GM19328 (cell line): Measurements from ENCODE around the gene MMP17.

Experiments
- ATAC-seq: cut with Tn5 transposase; IDR thresholded peaks from one replicate; pipeline ENCODE4 v1.9.1; 2021; ENCODE audit warnings: mild to moderate bottlenecking, moderate library complexity; ENCODE audit not compliant: unreplicated experiment

MMP17 gene

GRCh38 chr12:131829791-131830334 is 1.7 kb downstream of the MMP17 start:
- ATAC-seq, result no peak

DNA sequence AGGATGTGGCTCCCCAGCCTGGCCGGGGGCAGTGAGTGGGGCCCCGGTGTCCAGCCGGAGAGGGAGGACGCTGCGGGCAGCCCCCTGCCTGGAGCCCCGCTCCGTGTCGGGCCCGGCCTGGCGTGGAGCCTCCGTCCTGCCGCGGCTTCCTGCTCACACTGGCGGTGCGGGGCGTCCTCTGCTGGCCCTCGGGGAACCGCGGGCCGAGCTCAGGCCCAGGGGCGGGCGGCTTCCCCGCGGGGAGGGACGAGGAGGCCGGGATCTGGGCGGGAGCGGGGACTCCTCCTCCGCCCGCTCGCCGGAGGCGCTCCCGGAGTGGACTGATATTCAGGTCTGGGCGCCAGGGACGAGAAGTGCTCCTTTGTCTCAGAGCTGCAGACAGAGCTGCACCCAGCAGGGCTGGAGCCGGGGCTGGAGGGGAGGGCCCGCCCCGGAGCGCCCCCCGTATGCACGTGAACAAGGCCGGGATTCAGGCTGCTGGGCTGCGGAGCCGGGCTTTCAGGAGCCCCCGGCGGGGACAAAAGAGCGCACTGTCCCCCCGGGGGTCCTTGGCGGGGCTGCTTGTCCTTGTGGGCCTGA is 2.2 kb downstream of the MMP17 start:
- no peak for ATAC-seq

- ATAC-seq, result no peak
Observed at GRCh38 chr12:131830914-131831571, 2.9 kb downstream of the MMP17 start.

- ATAC-seq, result no peak
Observed at GRCh38 chr12:131831635-131832041, 3.4 kb downstream of the MMP17 start.

DNA sequence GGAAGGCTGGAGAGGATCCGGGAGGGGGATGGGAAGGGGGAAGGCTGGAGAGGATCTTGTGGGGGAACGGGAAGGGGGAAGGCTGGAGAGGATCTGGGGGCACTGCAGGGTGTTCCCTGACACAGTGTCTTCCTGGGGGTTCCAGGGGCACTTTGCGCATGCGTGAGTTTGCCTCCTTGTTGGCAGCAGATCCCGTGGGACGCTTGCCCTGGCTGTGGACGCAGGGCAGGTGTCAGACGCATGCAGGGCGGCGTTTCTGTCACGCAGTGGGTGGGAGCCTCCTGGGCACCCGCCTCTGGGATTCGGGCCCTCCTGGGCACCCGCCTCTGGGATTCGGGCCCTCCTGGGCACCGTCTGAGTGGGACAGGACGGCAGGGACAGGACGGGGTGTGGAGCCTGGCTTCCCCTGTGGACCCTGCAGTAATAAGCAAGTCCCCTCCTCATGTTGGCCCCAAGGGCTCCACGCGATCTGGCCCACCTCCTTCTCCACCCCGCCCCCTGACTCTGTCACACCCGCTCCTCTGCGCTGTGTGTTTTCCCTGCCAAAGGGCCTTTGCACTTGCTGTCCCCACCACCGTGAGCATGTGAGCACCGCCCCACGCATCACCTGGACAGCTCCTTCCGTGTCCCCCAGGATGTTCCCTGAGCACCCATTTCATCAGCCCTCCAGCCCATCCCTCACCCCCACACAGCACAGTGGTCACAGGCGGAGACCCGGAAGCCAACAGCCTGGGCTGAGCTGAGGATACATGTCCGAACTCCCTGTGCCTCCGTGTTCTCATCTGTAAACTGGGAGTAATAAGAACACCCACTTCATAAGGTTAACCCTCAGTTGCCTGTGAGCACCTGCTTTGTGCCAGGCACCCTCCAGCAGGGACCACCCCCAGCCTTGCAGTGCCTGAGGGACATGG is 4.4 kb downstream of the MMP17 start:
- no peak for ATAC-seq

DNA sequence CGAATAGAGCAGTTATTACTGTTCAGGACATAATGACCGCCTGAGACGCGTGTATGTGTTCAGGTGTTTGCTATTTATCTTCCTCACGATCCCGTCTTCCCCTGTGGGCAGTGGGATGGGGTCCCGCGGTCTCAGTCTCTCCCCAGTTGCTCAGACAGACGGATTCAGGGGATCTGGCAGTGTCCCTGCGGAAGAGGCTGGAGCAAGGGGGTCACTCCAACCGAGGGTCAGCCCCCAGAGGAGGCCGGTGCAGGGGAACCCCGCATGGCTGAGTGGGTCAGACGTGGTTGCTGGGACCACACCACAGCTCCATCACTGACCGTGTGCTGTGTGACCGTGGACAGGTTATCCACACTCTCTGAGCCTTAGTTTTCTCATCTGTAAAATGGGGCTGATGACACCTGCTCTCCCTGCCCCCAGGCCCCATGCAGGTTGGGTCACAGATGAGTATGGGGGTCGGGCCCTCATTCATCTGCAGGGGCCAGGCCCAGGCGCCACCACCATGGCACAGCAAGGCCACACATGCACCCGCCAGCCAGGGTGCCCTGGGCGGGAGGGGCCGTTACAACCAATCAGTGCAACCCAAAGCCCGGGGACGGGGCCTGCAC is 5.2 kb downstream of the MMP17 start:
- no peak for ATAC-seq

DNA sequence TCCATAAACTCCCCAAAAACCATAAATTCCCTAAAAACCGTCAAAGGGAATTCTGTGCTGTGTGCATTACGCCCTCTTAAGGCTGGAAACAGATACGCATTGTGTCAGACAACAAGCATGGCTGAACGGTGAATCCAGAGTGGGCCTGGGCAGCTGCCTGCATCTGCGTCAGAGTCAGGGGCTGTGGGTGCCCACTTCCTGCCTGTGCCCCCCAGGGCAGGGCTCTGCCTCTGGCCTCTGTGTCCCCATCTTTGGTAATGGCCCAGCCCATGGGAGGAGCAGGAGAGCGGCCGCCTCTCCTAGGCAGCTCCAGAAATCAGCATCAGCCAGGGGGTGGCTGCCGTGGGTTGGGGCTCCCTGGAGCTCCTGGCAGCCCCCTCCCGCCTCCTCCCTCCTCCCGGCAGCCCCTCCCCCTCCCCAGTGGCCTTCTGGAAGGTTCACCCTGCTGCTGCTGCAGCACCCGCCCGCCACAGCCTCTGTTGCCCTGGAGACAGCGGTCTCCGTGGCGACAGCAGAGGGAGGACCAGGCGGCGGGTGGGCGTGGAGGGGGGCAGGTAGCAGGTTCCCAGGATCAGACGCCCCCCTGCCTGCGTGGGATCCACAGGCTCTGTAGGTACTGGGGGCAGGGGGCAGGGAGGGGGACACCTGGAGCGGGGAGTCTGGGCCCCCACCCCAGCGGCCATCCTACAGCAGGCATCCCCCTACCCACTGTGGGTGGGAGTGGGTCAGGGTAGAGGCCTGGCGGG is 5.9 kb downstream of the MMP17 start:
- ATAC-seq, result no peak

DNA sequence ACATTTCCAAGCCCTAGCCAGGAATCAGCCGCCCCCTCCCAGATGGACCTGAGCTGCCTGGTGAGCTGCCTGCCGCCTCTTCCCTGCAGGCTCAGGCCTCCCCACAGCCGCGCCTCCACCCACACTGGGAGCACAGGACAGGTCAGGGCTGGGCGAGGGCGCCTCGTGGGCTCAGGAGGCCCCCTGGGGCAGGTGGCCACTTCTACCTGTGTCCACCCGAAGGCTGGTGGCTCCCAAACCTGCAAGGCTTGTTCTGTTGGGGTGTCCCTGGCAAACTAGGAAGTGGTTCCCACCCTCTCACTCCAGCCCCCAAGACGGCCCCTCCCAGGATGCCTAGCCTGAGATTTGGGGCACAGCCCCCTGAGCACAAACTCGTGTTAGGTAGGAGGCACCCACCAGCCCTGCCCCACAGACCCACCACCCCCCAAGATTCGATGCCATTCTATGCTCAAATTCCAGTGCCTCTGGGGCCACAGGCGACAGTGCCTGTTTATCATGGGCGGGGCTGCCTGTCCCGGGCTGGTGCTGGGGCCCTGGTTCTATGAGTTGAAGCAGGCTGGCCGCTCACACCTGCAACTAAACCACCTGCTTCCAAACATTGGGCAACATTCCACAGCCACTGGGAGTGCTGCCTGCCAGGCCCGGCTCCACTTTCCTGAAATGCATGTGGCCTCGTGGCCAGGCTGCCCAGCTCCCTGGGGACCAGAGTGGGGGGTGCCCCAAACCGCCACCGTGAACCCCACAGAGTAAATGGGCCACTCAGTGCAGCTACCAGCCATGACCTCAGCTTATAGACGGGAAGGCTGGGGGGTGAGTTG is 6.8 kb downstream of the MMP17 start:
- ATAC-seq, result no peak

DNA sequence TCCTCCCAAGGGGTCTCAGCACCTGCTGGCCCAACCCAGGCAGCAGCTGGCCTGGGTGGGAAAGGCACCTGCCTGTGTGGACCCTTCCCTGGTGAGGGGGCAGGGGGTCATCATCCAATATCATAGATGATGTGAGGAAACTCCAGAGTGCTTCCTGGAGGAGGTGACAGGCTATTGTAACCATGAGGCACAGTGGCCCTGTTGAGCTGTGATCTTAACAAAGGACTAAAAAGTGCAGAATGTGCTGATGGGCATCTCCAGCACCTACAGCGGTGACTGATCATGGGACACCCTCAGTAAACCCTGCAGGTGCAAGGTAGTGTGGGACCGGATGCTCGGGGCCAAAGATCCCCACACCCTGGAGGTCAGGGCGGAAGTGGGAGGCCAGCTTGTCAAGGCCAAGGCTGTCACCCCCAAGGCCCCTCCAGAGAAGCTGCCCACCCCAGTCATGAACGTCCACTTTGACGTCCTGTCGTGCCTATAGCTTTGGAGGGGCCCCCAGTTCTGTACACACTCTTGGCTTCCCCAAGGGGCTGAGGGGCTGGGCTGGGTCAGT is 7.5 kb downstream of the MMP17 start:
- no peak for ATAC-seq

DNA sequence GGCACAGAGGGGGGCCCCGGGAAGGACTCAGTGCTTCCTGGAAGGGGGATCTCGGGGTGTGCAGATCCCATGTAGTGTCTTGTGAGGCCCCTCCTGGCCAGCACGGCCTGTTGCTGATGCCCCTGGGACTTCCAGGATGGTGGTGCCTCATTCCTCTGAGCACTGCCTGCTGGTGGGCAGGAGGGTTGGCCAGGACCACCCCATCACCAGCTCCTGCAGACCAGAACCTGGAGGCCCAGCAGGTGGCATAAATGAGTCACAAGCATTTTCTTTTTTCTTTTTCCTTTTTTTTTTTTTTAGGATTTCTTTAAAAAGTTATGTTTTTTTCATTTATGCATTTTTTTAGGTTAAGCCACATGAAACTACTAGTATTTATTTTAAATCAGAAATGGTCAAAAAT is 8.0 kb downstream of the MMP17 start:
- no peak for ATAC-seq

GRCh38 chr12:131836714-131837397 is 8.7 kb downstream of the MMP17 start:
- no peak for ATAC-seq

GRCh38 chr12:131840643-131841416 is 12.6 kb downstream of the MMP17 start:
- no peak for ATAC-seq

DNA sequence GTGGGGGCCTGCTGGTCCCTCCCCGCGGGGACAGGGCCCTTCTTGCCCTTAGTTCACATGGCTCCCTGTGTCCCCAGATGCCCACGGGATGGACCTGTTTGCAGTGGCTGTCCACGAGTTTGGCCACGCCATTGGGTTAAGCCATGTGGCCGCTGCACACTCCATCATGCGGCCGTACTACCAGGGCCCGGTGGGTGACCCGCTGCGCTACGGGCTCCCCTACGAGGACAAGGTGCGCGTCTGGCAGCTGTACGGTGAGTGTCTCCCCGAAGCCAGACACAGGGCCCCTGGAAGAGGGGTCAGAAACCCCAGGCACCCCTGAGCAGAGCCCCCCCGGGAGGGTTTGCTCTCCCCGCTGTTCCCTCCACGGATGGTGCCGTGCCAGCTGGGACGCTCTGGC is 13.4 kb downstream of the MMP17 start:
- ATAC-seq, result no peak

GRCh38 chr12:131842169-131842568 is 14.0 kb downstream of the MMP17 start:
- ATAC-seq, result no peak

GRCh38 chr12:131843527-131843926 is 15.3 kb downstream of the MMP17 start:
- no peak for ATAC-seq

GRCh38 chr12:131844140-131844539 is 15.9 kb downstream of the MMP17 start:
- no peak for ATAC-seq

GRCh38 chr12:131844656-131845055 is 16.5 kb downstream of the MMP17 start:
- no peak for ATAC-seq

- no peak for ATAC-seq
Observed at GRCh38 chr12:131845121-131845520, 16.9 kb downstream of the MMP17 start.
